ENCODE measurements around the gene OR2T2. TPM values are rescaled to one million over a fixed set of nuclear protein-coding genes. Genes with fewer than 3 reads are reported as not detected.

OR2T2 gene
- not detected in 2 replicates for total RNA-seq

GRCh38 chr1:248445399-248445798 lies at the start of gene OR2T2:
Gene OR2T2 (plus strand): TSS chr1:248445637. CDS start chr1:248452798, 7,161 bp downstream.

GRCh38 chr1:248402748-248403147 lies 42.7 kb upstream of the OR2T2 start, which contains the start of gene OR2T1:
Gene OR2T1 (plus strand): TSS chr1:248403048. CDS start chr1:248406148, 3,100 bp downstream.

GRCh38 chr1:248473051-248473450 lies 27.6 kb downstream of the OR2T2 start, which contains the start of gene OR2T3:
Gene OR2T3 (plus strand): TSS chr1:248473351. CDS start chr1:248473351, 0 bp downstream.

GRCh38 chr1:248488289-248488688 lies 42.9 kb downstream of the OR2T2 start, which contains the start of gene OR2T5:
Gene OR2T5 (plus strand): TSS chr1:248488589. CDS start chr1:248488589, 0 bp downstream.

Other genes starting within 250 kb of the OR2T2 start
- not detected in 2 replicates for gene OR2M3, start 248.4 kb upstream of the OR2T2 start, total RNA-seq
- gene OR2M4, start 214.2 kb upstream of the OR2T2 start, total RNA-seq: not detected in 2 replicates
- not detected in 2 replicates for gene OR2T33, start 167.7 kb upstream of the OR2T2 start, total RNA-seq
- gene OR2T12, start 142.2 kb upstream of the OR2T2 start, total RNA-seq: not detected in 2 replicates
- gene OR2M7, start 121.1 kb upstream of the OR2T2 start, total RNA-seq: not detected in 2 replicates
- gene OR14C36, start 96.9 kb upstream of the OR2T2 start, total RNA-seq: not detected in 2 replicates
- gene OR2T4, start 84.0 kb upstream of the OR2T2 start, total RNA-seq: not detected in 2 replicates
- not detected in 2 replicates for gene OR2T6, start 69.9 kb upstream of the OR2T2 start, total RNA-seq
- gene OR2T1, start 42.6 kb upstream of the OR2T2 start, total RNA-seq: not detected in 2 replicates
- not detected in 2 replicates for gene OR2T3, start 27.7 kb downstream of the OR2T2 start, total RNA-seq
- not detected in 2 replicates for gene OR2T5, start 43.0 kb downstream of the OR2T2 start, total RNA-seq
- gene OR2G6, start 62.4 kb downstream of the OR2T2 start, total RNA-seq: not detected in 2 replicates
- gene OR2T29, start 117.1 kb downstream of the OR2T2 start, total RNA-seq: not detected in 2 replicates
- not detected in 2 replicates for gene OR2T34, start 129.1 kb downstream of the OR2T2 start, total RNA-seq
- gene OR2T10, start 152.1 kb downstream of the OR2T2 start, total RNA-seq: not detected in 2 replicates
- gene OR2T11, start 189.5 kb downstream of the OR2T2 start, total RNA-seq: not detected in 2 replicates
- not detected in 2 replicates for gene OR2T35, start 199.6 kb downstream of the OR2T2 start, total RNA-seq
- not detected in 2 replicates for gene OR2T27, start 209.9 kb downstream of the OR2T2 start, total RNA-seq